Measurements from ENCODE around the gene GTPBP3. TPM values are rescaled to one million over a fixed set of nuclear protein-coding genes. Genes with fewer than 3 reads are reported as not detected.

The GTPBP3 gene
- total and polyA plus RNA-seq, 9 of the 15 experiments (the other 6 are each of a cell fraction or from before 2014, with no cell fraction given), result 4.9 to 124 (median 22.6) TPM

- TF ChIP-seq, protein P1, sequence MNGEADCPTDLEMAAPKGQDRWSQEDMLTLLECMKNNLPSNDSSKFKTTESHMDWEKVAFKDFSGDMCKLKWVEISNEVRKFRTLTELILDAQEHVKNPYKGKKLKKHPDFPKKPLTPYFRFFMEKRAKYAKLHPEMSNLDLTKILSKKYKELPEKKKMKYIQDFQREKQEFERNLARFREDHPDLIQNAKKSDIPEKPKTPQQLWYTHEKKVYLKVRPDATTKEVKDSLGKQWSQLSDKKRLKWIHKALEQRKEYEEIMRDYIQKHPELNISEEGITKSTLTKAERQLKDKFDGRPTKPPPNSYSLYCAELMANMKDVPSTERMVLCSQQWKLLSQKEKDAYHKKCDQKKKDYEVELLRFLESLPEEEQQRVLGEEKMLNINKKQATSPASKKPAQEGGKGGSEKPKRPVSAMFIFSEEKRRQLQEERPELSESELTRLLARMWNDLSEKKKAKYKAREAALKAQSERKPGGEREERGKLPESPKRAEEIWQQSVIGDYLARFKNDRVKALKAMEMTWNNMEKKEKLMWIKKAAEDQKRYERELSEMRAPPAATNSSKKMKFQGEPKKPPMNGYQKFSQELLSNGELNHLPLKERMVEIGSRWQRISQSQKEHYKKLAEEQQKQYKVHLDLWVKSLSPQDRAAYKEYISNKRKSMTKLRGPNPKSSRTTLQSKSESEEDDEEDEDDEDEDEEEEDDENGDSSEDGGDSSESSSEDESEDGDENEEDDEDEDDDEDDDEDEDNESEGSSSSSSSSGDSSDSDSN (IDR thresholded peaks at IDR 0.05; ENCODE audit: borderline replicate concordance in 1 of 2, low read depth in 2 of 2, low read length in 2 of 2), result 0 out of 4 replicates have a peak, but pooled peaks of 1 of the 2 experiments have one; percentile 11
- no peak for TF ChIP-seq FOXA3 (CRISPR knock-in tag; conservative IDR thresholded peaks at IDR 0.05 in 1 of 2, IDR thresholded peaks at IDR 0.05 in 1 of 2)
- no peak for TF ChIP-seq TOE1 (IDR thresholded peaks at IDR 0.05; ENCODE audit: borderline replicate concordance)
- no peak for TF ChIP-seq TOE1 (CRISPR knock-in tag; IDR thresholded peaks at IDR 0.05; ENCODE audit: borderline replicate concordance, low read depth)
- TF ChIP-seq EP300 (IDR thresholded peaks at IDR 0.05; ENCODE audit: low read length), result no peak
- TF ChIP-seq ZNF263 (CRISPR knock-in tag; IDR thresholded peaks at IDR 0.05; ENCODE audit: borderline replicate concordance), result peak; percentile 93
- no peak for TF ChIP-seq NUFIP1 (IDR thresholded peaks at IDR 0.05; ENCODE audit: partially characterized antibody)
- TF ChIP-seq PML (IDR thresholded peaks at IDR 0.05; ENCODE audit: low read length), result no peak
- TF ChIP-seq POLR3A (IDR thresholded peaks at IDR 0.05; ENCODE audit: borderline replicate concordance, extremely low read depth, insufficient read depth, insufficient read length), result no peak
- TF ChIP-seq NONO (IDR thresholded peaks at IDR 0.05; ENCODE audit: low read depth in 2 of 2, low read length in 1 of 2), result no peak
- no peak for TF ChIP-seq IRF9 (tag; IDR thresholded peaks at IDR 0.05)
- TF ChIP-seq ZNF668 (CRISPR knock-in tag; IDR thresholded peaks at IDR 0.05), result no peak
- TF ChIP-seq MAFK (IDR thresholded peaks at IDR 0.05; ENCODE audit: low read length), result no peak
- 0 out of 2 replicates have a peak, but pooled peaks have one; percentile 19 for TF ChIP-seq RBFOX2 (IDR thresholded peaks at IDR 0.05; ENCODE audit: low read depth, low read length)
- no peak for TF ChIP-seq GTF2E2 (tag; IDR thresholded peaks at IDR 0.05)
- no peak for TF ChIP-seq FOXK2 (conservative IDR thresholded peaks at IDR 0.05 in 1 of 2, IDR thresholded peaks at IDR 0.05 in 1 of 2; ENCODE audit: low read depth in 2 of 2)
- TF ChIP-seq GATA2 (CRISPR knock-in tag; IDR thresholded peaks at IDR 0.05), result no peak
- TF ChIP-seq, protein P2, sequence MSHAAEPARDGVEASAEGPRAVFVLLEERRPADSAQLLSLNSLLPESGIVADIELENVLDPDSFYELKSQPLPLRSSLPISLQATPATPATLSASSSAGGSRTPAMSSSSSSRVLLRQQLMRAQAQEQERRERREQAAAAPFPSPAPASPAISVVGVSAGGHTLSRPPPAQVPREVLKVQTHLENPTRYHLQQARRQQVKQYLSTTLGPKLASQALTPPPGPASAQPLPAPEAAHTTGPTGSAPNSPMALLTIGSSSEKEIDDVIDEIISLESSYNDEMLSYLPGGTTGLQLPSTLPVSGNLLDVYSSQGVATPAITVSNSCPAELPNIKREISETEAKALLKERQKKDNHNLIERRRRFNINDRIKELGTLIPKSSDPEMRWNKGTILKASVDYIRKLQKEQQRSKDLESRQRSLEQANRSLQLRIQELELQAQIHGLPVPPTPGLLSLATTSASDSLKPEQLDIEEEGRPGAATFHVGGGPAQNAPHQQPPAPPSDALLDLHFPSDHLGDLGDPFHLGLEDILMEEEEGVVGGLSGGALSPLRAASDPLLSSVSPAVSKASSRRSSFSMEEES (CRISPR knock-in tag; IDR thresholded peaks at IDR 0.05), result no peak
- TF ChIP-seq ATF1 (CRISPR knock-in tag; IDR thresholded peaks at IDR 0.05), result no peak
- no peak for TF ChIP-seq ATF1 (tag; IDR thresholded peaks at IDR 0.05)
- no peak for TF ChIP-seq ILF3 (IDR thresholded peaks at IDR 0.05; ENCODE audit: borderline replicate concordance)
- TF ChIP-seq COPS2 (conservative IDR thresholded peaks at IDR 0.05), result no peak
- TF ChIP-seq GATAD2B (IDR thresholded peaks at IDR 0.05; ENCODE audit: borderline replicate concordance), result no peak
Observed at GRCh38 chr19:17328517-17329365, 8.6 kb upstream of the GTPBP3 start (continued).
